Heart left ventricle (tissue), 16 donors: ENCODE measurements around the gene SHLD1. TPM values are rescaled to one million over a fixed set of nuclear protein-coding genes. Genes with fewer than 3 reads are reported as not detected.

Experiments
- ATAC-seq, 4 donors: fragments of 200-7000 bp; cut with Tn5 transposase; one replicate each; pipeline ENCODE4 v1.9.1; 2020 to 2022; ENCODE audit warnings: moderate library complexity in 4 of 4, mild to moderate bottlenecking in 3 of 4, moderate number of reproducible peaks in 1 of 4
- DNase-seq, 5 donors: peaks; one replicate each; pipeline ENCODE4 v3.0.0-alpha.2; 2020
- H3K27ac ChIP-seq, 12 donors: fragments of 200-600 bp; sonication (generic) in 4 of 12; one replicate each; pipeline versions ENCODE4 v1.5.0 to v1.8.0; 2016 to 2022; ENCODE audit warnings: mild to moderate bottlenecking in 2 of 12
- H3K27me3 ChIP-seq, 9 donors: fragments of 200-600 bp; sonication (generic) in 2 of 9; one replicate each; pipeline versions ENCODE4 v1.5.1 to v1.8.0; 2016 to 2022; ENCODE audit warnings: mild to moderate bottlenecking in 3 of 9
- H3K36me3 ChIP-seq, 9 donors: fragments of 200-600 bp; sonication (generic) in 2 of 9; one replicate each; pipeline versions ENCODE4 v1.5.0 to v1.8.0; 2018 to 2022; ENCODE audit warnings: mild to moderate bottlenecking in 2 of 9
- H3K4me1 ChIP-seq, 12 donors: fragments of 200-600 bp; sonication (generic) in 4 of 12; one replicate each; pipeline versions ENCODE4 v1.5.0 to v1.8.0; 2016 to 2022; ENCODE audit warnings: mild to moderate bottlenecking in 3 of 12
- H3K4me3 ChIP-seq, 12 donors: fragments of 200-600 bp; sonication (generic) in 4 of 12; one replicate each; pipeline versions ENCODE4 v1.5.0 to v1.8.0; 2017 to 2022; ENCODE audit warnings: mild to moderate bottlenecking in 9 of 12, moderate library complexity in 4 of 12
- H3K9me3 ChIP-seq, 12 donors: fragments of 200-600 bp; sonication (generic) in 4 of 12; one replicate each; pipeline versions ENCODE4 v1.5.0 to v1.8.0; 2016 to 2022; ENCODE audit warnings: mild to moderate bottlenecking in 1 of 12
- POLR2A ChIP-seq, 2 donors: fragments of 450-650 bp; IDR thresholded peaks; one replicate each; pipeline ENCODE4 v1.6.1; 2017; ENCODE audit warnings: antibody characterized with exemption in 2 of 2, mild to moderate bottlenecking in 2 of 2, moderate library complexity in 2 of 2
- WGBS, 4 donors: extraction: QIAGEN DNeasy Blood & Tissue Kit in 2 of 4; methylation state at CpG; one replicate each; pipeline versions ENCODE4 v1.1.5 to v1.1.7; 2013 to 2018; 5-methylcytosine and 5-hydroxymethylcytosine counted together
- intact Hi-C, 10 donors: fragments of 100-400 bp; cut with DNase I; formaldehyde crosslinking; loops; one replicate each; pipeline versions ENCODE4 v1.11.1 to v1.14.2; 2022
- polyA plus RNA-seq, 2 donors: library from polyadenylated mRNA; stranded (reverse); fragments of 200-250 nt; gene quantifications; one replicate each; pipeline ENCODE4 v1.2.3, GENCODE V29; 2013
- total RNA-seq, 9 donors: library from RNA; depleted of rRNA in 2 of 9; stranded (reverse); fragments of >200 nt in 2 of 9; fragmentation: NEBNext Ultra II Directional in 3 of 9; extraction: Animal tissue kit (Norgen Biotek cat#: 25700) in 3 of 9; gene quantifications; one replicate each; pipeline versions ENCODE4 v1.1.0 to v1.2.4, GENCODE V29; 2016 to 2023
- TF ChIP-seq, protein P1 (sequence below), 12 donors: fragments of 200-600 bp; sonication (generic) in 4 of 12; IDR thresholded peaks; one replicate each; pipeline versions ENCODE4 v1.5.0 to v1.8.0; 2018 to 2022; ENCODE audit warnings: antibody characterized with exemption in 12 of 12, mild to moderate bottlenecking in 5 of 12
- donor health status: ischemic (EF 13 %, LVEDD 7.1; RV severe dilation, severe dysfunction).
- donor health status: healthy with polysubstance abuse.
- donor health status: DM: no; HTN: yes; CAD: no.
- donor health status: DM: no; HTN: no; CAD: no.
- donor health status: ischemic (EF 25% LVEDD 6.9; RV normal size, moderate dysfunction).
- donor health status: ischemic (EF 25% LVEDD 5.7; RV mildly dilated, moderate dysfunction).
- donor health status: healthy.
- donor health status: DM: yes; HTN: yes; CAD: no.
- donor health status: ischemic (EF 35%, LVEDD 5.7; RV mildly dilated, moderate dysfunction).
- donor health status: nonischemic (EF 11% LVEDD 7.7; RV severe dilation, severe dysfunction).
- donor health status: DM: yes; HTN: yes; CAD: no.
- donor health status: PGD.
- donor health status: ischemic (EF 29% LVEDD 5.4; RV normal size, mild dysfunction).
- donor health status: nonischemic (EF 23%, LVEDD 6.1; RV moderate dilation, normal function).

SHLD1 gene
- total and polyA plus RNA-seq, 11 donors: 0.94 to 7.1 (median 5.6) TPM

DNA sequence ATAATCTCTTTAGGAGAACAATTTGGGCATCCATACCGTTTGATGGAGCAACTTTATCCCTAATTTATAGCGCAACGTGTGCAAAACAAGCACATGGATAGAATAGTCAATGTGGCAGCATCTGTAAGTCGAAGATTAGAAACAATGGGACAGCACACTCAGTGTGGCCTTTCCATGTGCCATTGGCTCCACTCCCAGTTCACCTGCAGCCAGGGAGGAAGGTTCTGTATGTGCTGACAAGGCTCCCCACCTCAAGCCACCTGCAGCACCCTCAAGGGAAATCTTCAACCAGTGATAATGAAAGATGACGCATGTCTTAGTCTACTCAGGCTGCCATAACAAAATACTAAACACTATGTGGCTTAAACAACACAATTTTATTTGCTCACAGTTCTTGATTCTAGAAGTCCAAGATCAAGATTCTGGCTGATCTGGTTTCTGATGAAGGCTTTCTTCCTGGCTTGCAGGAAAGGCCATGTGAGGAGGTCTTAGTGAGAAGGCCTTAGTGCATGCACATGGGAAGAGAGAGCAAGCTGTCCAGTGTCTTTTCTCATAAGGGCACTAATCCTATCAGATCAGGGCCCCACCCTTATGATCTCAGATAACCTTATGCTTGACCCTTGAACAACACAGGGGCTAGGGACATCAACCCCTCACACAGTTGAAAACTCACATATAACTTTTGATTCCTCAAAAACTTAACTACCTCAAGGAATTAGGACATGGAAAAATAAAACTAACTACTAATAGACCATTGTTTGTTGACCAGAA is 34.9 kb upstream of the SHLD1 start:
- Histone ChIP-seq H3K4me3 (no peak overlapping the region), H3K9me3 (peaks cover 0 to 10% (median 3%) of the 10 kb centered on the region in 12 donors), H3K27me3 (no peaks in the 10 kb centered on the region), H3K27ac (peak overlapping the region in 8 of 12 donors; percentile 12 to 52 (median 23)), H3K4me1 (peaks cover 0 to 39% (median 16%) of the 10 kb centered on the region in 12 donors), H3K36me3 (no peaks in the 10 kb centered on the region)
- WGBS, 4 donors: 71 to 82% (median 75%) methylated on average over 5 of the region's 5 CpGs
- ATAC-seq: no peak
- intact Hi-C loops: loop anchor here in 1 of 10 donors (10.0 kb wide), 1 partner anchor 60 kb away; no protein-coding TSS in a partner anchor
- no peak for TF ChIP-seq POLR2A (IDR thresholded peaks at IDR 0.05)
- TF ChIP-seq, protein P1, sequence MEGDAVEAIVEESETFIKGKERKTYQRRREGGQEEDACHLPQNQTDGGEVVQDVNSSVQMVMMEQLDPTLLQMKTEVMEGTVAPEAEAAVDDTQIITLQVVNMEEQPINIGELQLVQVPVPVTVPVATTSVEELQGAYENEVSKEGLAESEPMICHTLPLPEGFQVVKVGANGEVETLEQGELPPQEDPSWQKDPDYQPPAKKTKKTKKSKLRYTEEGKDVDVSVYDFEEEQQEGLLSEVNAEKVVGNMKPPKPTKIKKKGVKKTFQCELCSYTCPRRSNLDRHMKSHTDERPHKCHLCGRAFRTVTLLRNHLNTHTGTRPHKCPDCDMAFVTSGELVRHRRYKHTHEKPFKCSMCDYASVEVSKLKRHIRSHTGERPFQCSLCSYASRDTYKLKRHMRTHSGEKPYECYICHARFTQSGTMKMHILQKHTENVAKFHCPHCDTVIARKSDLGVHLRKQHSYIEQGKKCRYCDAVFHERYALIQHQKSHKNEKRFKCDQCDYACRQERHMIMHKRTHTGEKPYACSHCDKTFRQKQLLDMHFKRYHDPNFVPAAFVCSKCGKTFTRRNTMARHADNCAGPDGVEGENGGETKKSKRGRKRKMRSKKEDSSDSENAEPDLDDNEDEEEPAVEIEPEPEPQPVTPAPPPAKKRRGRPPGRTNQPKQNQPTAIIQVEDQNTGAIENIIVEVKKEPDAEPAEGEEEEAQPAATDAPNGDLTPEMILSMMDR (IDR thresholded peaks at IDR 0.05): no peak
- no peak for DNase-seq

DNA sequence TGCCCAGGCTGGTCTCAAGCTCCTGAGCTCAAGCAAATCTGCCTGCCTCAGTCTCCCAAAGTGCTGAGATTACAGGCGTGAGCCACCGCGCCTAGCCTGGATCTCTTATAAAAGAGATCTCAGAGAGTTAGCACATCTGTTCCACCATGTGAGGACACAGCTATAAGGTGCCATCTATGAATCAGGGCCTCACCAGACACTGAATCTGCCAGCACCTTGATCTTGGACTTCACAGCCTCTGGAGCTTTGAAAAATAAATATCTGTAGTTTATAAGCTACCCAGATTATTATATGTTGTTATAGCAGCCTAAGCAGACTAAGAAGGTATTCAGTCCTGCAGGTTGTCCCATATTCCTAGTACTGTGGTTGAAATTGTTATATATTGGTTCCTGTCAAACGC is 33.2 kb upstream of the SHLD1 start:
- intact Hi-C loops: loop anchor here in 1 of 10 donors (10.0 kb wide), 1 partner anchor 62 kb away; no protein-coding TSS in a partner anchor
- ATAC-seq (no peak), DNase-seq (no peak)
- TF ChIP-seq POLR2A (IDR thresholded peaks at IDR 0.05): no peak
- TF ChIP-seq, protein P1 (IDR thresholded peaks at IDR 0.05): no peak
- H3K4me1 ChIP-seq: peaks cover 0 to 33% (median 11%) of the 10 kb centered on the region in 12 donors
- WGBS, 4 donors: 89 to 100% (median 96%) methylated on average over 4 of the region's 4 CpGs
- no peak overlapping the region for H3K4me3 ChIP-seq
- no peaks in the 10 kb centered on the region for H3K27me3 ChIP-seq
- H3K9me3 ChIP-seq: peaks cover 0 to 10% (median 3%) of the 10 kb centered on the region in 12 donors
- H3K27ac ChIP-seq: no peak overlapping the region
- no peaks in the 10 kb centered on the region for H3K36me3 ChIP-seq

DNA sequence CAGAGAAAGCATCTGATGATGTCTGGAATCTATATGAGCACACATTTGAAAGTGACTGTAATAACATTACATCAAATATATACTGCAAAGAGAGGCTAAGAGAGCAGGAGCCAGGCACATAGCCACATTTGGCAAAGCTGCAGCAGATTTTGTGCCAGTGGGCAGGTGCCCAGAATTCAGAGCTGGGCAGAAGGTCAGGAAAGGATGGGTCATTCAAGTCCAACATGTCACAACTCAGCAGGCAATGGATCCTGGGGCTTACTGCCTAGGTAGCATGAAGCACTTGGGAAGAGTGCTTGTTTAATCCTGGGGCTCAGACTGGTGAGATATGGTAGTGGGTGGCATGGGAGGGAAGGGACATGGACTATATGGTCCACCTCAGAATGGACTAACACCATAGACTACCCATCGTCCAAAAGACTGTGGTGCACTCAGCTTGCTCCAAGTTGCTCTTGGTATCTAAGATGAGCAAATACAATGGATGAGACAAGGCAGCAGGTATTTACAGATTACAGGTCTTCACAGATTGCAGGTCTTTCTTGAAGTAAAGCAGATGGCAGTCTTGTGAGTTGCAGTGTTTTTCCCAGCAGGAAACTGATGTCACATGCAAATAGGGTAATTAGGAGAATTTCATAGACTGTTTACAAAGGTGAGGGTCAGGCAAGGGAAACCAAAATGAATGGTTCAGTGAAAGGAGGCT is 31.2 kb upstream of the SHLD1 start:
- no peak overlapping the region for H3K4me3 ChIP-seq
- no peaks in the 10 kb centered on the region for H3K36me3 ChIP-seq
- peaks cover 0 to 10% (median 3%) of the 10 kb centered on the region in 12 donors for H3K9me3 ChIP-seq
- DNase-seq (peak in 4 of 5 donors; percentile 46 to 70 (median 61)), ATAC-seq (peak; percentile 63 to 93 (median 88))
- TF ChIP-seq, protein P1 (IDR thresholded peaks at IDR 0.05): no peak
- no peak for TF ChIP-seq POLR2A (IDR thresholded peaks at IDR 0.05)
- no peaks in the 10 kb centered on the region for H3K27me3 ChIP-seq
- no peak overlapping the region for H3K27ac ChIP-seq
- 58 to 73% (median 68%) methylated on average over 1 of the region's 1 CpG for WGBS, 4 donors
- peaks cover 0 to 31% (median 11%) of the 10 kb centered on the region in 12 donors for H3K4me1 ChIP-seq
- intact Hi-C loops: loop anchor here in 1 of 10 donors (10.0 kb wide), 1 partner anchor 64 kb away; no protein-coding TSS in a partner anchor
